ENCODE results near the gene PPP2R5C. TPM values are rescaled to one million over a fixed set of nuclear protein-coding genes. Genes with fewer than 3 reads are reported as not detected.

The PPP2R5C gene
- total RNA-seq, 1 experiment from 2014 or later: 93.0 TPM

DNA sequence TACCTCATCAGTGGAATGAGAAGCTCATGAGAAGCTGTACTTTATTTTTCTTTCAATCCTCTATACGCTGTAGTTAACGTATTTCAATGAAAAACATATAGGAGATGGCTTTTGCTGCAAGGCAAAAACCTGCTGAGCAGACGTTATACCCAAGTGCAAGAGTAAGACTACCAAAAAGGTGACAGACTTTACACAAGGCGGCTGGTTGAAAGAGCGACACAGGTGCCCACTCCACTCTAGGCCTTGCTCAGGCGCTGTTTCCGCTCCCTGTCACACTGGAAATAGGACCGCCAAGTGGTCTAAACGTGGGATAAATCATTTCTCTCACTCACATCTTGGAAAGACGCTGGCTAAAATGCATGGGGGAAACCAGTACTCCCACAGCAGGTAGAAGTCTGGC, 54.5 kb downstream of the PPP2R5C start:
- H3K18ac ChIP-seq (ENCODE audit: insufficient read length, low read depth, low read length): no peak overlapping the region
- H2BK15ac ChIP-seq (ENCODE audit: low read depth, low read length): no peak overlapping the region
- H4K20me1 ChIP-seq (ENCODE audit: control insufficient read depth, insufficient read depth, insufficient read length): no peaks in the 10 kb centered on the region
- H4K5ac ChIP-seq (ENCODE audit: insufficient read length, low read depth, low read length): no peak overlapping the region
- H3K9ac ChIP-seq (ENCODE audit: extremely low read depth, insufficient read length, low read length): no peak overlapping the region
- H4K8ac ChIP-seq (replicated peaks; ENCODE audit: insufficient read length, low read depth, low read length): no peak overlapping the region
- no peak overlapping the region for H2AK5ac ChIP-seq (ENCODE audit: insufficient read length, low read length)
- DNase-seq: no peak
- no peak overlapping the region for H3K27ac ChIP-seq (ENCODE audit: insufficient read length, low read depth, low read length)
- Mint-ChIP-seq H3K27me3 (ENCODE audit: low read depth) (no peaks in the 10 kb centered on the region), H3K27ac (no peak overlapping the region), H3K9me3 (no peaks in the 10 kb centered on the region), H3K4me1 (peaks cover 2 to 9% of the 10 kb centered on the region in 2 experiments), H3K36me3 (ENCODE audit: insufficient read depth in 1 of 3, low read depth in 3 of 3) (peaks cover 0 to 9% (median 4%) of the 10 kb centered on the region in 3 experiments; a peak in 2 of 7 replicates), H3K4me3 (no peak overlapping the region)
- H2BK12ac ChIP-seq (ENCODE audit: insufficient read length, low read depth, low read length): no peak overlapping the region
- no peak overlapping the region for H2BK5ac ChIP-seq (ENCODE audit: insufficient read length, low read length)
- H3K56ac ChIP-seq (ENCODE audit: insufficient read length, low read depth, low read length): no peak overlapping the region
- H3K79me1 ChIP-seq (ENCODE audit: insufficient read depth, low read depth, low read length, poor library complexity, severe bottlenecking): peaks cover 24% of the 10 kb centered on the region
- no peak overlapping the region for H2BK120ac ChIP-seq (ENCODE audit: low read depth, low read length, poor library complexity, severe bottlenecking)
- H4K91ac ChIP-seq (ENCODE audit: insufficient read length, low read depth, low read length): no peak overlapping the region
- no peak overlapping the region for H3K4ac ChIP-seq (ENCODE audit: low read depth, low read length)
- WGBS (ENCODE audit: extremely low coverage, insufficient read length, low lambda C conversion rate): no CpG with 5 or more reads among the region's 10 CpGs
- TF ChIP-seq, protein P1, sequence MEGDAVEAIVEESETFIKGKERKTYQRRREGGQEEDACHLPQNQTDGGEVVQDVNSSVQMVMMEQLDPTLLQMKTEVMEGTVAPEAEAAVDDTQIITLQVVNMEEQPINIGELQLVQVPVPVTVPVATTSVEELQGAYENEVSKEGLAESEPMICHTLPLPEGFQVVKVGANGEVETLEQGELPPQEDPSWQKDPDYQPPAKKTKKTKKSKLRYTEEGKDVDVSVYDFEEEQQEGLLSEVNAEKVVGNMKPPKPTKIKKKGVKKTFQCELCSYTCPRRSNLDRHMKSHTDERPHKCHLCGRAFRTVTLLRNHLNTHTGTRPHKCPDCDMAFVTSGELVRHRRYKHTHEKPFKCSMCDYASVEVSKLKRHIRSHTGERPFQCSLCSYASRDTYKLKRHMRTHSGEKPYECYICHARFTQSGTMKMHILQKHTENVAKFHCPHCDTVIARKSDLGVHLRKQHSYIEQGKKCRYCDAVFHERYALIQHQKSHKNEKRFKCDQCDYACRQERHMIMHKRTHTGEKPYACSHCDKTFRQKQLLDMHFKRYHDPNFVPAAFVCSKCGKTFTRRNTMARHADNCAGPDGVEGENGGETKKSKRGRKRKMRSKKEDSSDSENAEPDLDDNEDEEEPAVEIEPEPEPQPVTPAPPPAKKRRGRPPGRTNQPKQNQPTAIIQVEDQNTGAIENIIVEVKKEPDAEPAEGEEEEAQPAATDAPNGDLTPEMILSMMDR (conservative IDR thresholded peaks at IDR 0.05): no peak
- H3K9me3 ChIP-seq (ENCODE audit: control insufficient read depth, low read depth, low read length): no peaks in the 10 kb centered on the region
- no peak overlapping the region for H2BK20ac ChIP-seq (ENCODE audit: low read depth, low read length, poor library complexity, severe bottlenecking)
- no peak overlapping the region for H2AFZ ChIP-seq (ENCODE audit: low read length)
- no peak overlapping the region for H3K23ac ChIP-seq (ENCODE audit: insufficient read length, low read depth, low read length)
- H3K4me2 ChIP-seq (ENCODE audit: insufficient read depth, insufficient read length, low read length): no peak overlapping the region
- H3T11ph ChIP-seq (ENCODE audit: low read length): no peak overlapping the region
- H3K79me2 ChIP-seq (ENCODE audit: insufficient read depth, low read length): peaks cover 35% of the 10 kb centered on the region
- no peaks in the 10 kb centered on the region for H3K27me3 ChIP-seq (ENCODE audit: insufficient read depth, low read length)
- no peaks in the 10 kb centered on the region for H3K23me2 ChIP-seq (ENCODE audit: insufficient read length, low read depth, low read length, poor library complexity, severe bottlenecking)
- H3K4me1 ChIP-seq (ENCODE audit: insufficient read depth, low read length): no peaks in the 10 kb centered on the region
- no peak overlapping the region for H3K14ac ChIP-seq (ENCODE audit: insufficient read depth, low read length)
